ENCODE results near the gene TLE4. TPM values are rescaled to one million over a fixed set of nuclear protein-coding genes. Genes with fewer than 3 reads are reported as not detected.

The TLE4 gene
- total RNA-seq, 3 donors from 2014 or later: 25.0 to 47.0 (median 35.1) TPM

- no peaks in the 10 kb centered on the region for H3K4me1 ChIP-seq
- intact Hi-C loops (cut with DNase I; ENCODE audit: low total_unique reads): no loop called here
- peaks cover 0 to 4% of the 10 kb centered on the region in 2 donors for H3K9me3 ChIP-seq
- DNase-seq (ENCODE audit: low spot score in 2 of 2): no peak
- no peaks in the 10 kb centered on the region for H3K27me3 ChIP-seq
- H3K4me3 ChIP-seq: no peak overlapping the region
- H3K36me3 ChIP-seq: no peaks in the 10 kb centered on the region
- no peak overlapping the region for H3K27ac ChIP-seq
- TF ChIP-seq, protein P1, sequence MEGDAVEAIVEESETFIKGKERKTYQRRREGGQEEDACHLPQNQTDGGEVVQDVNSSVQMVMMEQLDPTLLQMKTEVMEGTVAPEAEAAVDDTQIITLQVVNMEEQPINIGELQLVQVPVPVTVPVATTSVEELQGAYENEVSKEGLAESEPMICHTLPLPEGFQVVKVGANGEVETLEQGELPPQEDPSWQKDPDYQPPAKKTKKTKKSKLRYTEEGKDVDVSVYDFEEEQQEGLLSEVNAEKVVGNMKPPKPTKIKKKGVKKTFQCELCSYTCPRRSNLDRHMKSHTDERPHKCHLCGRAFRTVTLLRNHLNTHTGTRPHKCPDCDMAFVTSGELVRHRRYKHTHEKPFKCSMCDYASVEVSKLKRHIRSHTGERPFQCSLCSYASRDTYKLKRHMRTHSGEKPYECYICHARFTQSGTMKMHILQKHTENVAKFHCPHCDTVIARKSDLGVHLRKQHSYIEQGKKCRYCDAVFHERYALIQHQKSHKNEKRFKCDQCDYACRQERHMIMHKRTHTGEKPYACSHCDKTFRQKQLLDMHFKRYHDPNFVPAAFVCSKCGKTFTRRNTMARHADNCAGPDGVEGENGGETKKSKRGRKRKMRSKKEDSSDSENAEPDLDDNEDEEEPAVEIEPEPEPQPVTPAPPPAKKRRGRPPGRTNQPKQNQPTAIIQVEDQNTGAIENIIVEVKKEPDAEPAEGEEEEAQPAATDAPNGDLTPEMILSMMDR (IDR thresholded peaks at IDR 0.05): no peak
- TF ChIP-seq POLR2A (IDR thresholded peaks at IDR 0.05) (no peak), POLR2AphosphoS5 (IDR thresholded peaks at IDR 0.05) (no peak)
Observed at GRCh38 chr9:79642671-79643070, 70.9 kb downstream of the TLE4 start.

- no peak overlapping the region for H3K27ac ChIP-seq
- H3K4me1 ChIP-seq: no peaks in the 10 kb centered on the region
- no peaks in the 10 kb centered on the region for H3K36me3 ChIP-seq
- H3K9me3 ChIP-seq: peaks cover 0 to 4% of the 10 kb centered on the region in 2 donors
- intact Hi-C loops (cut with DNase I; ENCODE audit: low total_unique reads): no loop called here
- TF ChIP-seq POLR2A (IDR thresholded peaks at IDR 0.05) (no peak), POLR2AphosphoS5 (IDR thresholded peaks at IDR 0.05) (no peak)
- TF ChIP-seq, protein P1 (IDR thresholded peaks at IDR 0.05): no peak
- no peak for DNase-seq (ENCODE audit: low spot score in 2 of 2)
- no peaks in the 10 kb centered on the region for H3K27me3 ChIP-seq
- H3K4me3 ChIP-seq: no peak overlapping the region
Observed at GRCh38 chr9:79644048-79644447, 72.3 kb downstream of the TLE4 start.

GRCh38 chr9:79644601-79645000 lies 72.8 kb downstream of the TLE4 start:
- Histone ChIP-seq H3K36me3 (no peaks in the 10 kb centered on the region), H3K4me1 (no peaks in the 10 kb centered on the region), H3K4me3 (no peak overlapping the region), H3K27me3 (no peaks in the 10 kb centered on the region), H3K9me3 (peaks cover 0 to 4% of the 10 kb centered on the region in 2 donors), H3K27ac (no peak overlapping the region)
- TF ChIP-seq POLR2A (IDR thresholded peaks at IDR 0.05) (no peak), POLR2AphosphoS5 (IDR thresholded peaks at IDR 0.05) (no peak)
- TF ChIP-seq, protein P1 (IDR thresholded peaks at IDR 0.05): no peak
- no peak for DNase-seq (ENCODE audit: low spot score in 2 of 2)
- intact Hi-C loops (cut with DNase I; ENCODE audit: low total_unique reads): no loop called here

GRCh38 chr9:79645110-79645509 lies 73.3 kb downstream of the TLE4 start:
- Histone ChIP-seq H3K9me3 (peaks cover 0 to 4% of the 10 kb centered on the region in 2 donors), H3K27me3 (no peaks in the 10 kb centered on the region), H3K4me1 (no peaks in the 10 kb centered on the region), H3K27ac (no peak overlapping the region), H3K4me3 (no peak overlapping the region), H3K36me3 (no peaks in the 10 kb centered on the region)
- TF ChIP-seq POLR2A (IDR thresholded peaks at IDR 0.05): no peak
- TF ChIP-seq POLR2AphosphoS5 (IDR thresholded peaks at IDR 0.05): no peak
- TF ChIP-seq, protein P1 (IDR thresholded peaks at IDR 0.05): no peak
- intact Hi-C loops (cut with DNase I; ENCODE audit: low total_unique reads): no loop called here
- DNase-seq (ENCODE audit: low spot score in 2 of 2): no peak

DNA sequence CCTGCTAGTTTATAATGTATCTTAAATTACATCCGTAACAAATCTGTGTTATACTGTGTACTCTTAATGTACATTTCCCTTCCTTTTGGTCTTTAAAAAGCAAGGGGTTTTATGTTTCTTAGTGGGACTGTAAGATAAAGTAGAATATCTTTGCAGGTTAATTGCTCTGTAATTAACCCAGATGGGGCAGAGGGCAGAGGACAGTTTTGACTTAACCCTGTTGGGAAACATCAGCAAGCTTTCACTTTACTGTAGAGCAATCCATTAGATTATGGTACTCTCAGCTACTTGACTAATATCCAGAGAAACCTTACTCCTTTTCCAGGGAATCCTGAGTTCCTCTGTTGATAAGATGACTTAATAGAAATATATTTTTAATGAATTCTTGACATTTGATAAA lies 74.3 kb downstream of the TLE4 start:
- Histone ChIP-seq H3K4me1 (no peaks in the 10 kb centered on the region), H3K27ac (no peak overlapping the region), H3K27me3 (no peaks in the 10 kb centered on the region), H3K36me3 (no peaks in the 10 kb centered on the region), H3K9me3 (peaks cover 0 to 4% of the 10 kb centered on the region in 2 donors), H3K4me3 (no peak overlapping the region)
- DNase-seq (ENCODE audit: low spot score in 2 of 2): no peak
- intact Hi-C loops (cut with DNase I; ENCODE audit: low total_unique reads): no loop called here
- TF ChIP-seq POLR2A (IDR thresholded peaks at IDR 0.05) (no peak), POLR2AphosphoS5 (IDR thresholded peaks at IDR 0.05) (no peak)
- TF ChIP-seq, protein P1 (IDR thresholded peaks at IDR 0.05): no peak

All from breast epithelium (tissue), 4 donors.